22Rv1 (cell line): ENCODE results near the gene PTPRD.

ENCODE experiments used
- H3K27ac ChIP-seq: fragments of 450-650 bp; 2 replicates; pipeline ENCODE4 v1.5.1; 2017
- CTCF ChIP-seq: fragments of 450-650 bp; IDR thresholded peaks from 2 replicates; pipeline ENCODE4 v1.5.1; 2017; ENCODE audit warnings: mild to moderate bottlenecking
- ZFX ChIP-seq: fragments of 450-650 bp; IDR thresholded peaks from 2 replicates; pipeline ENCODE4 v1.6.1; 2017; ENCODE audit warnings: antibody characterized with exemption, borderline replicate concordance

The PTPRD gene

GRCh38 chr9:10254338-10254737 lies 358.5 kb downstream of the PTPRD start:
- no peak for TF ChIP-seq CTCF
- no peak for TF ChIP-seq ZFX

GRCh38 chr9:10253341-10253740 lies 359.5 kb downstream of the PTPRD start:
- TF ChIP-seq CTCF (no peak), ZFX (no peak)
- H3K27ac ChIP-seq = no peak overlapping the region

More at GRCh38 chr9:10254338-10254737, 358.5 kb downstream of the PTPRD start:
- no peak overlapping the region for H3K27ac ChIP-seq

- 0 out of 2 replicates have a peak overlapping the region, but pooled peaks have one; percentile 4 for H3K27ac ChIP-seq
- TF ChIP-seq CTCF (no peak), ZFX (no peak)
Measured at GRCh38 chr9:10252174-10252573, 360.6 kb downstream of the PTPRD start.

- TF ChIP-seq CTCF (no peak), ZFX (no peak)
- H3K27ac ChIP-seq = 0 out of 2 replicates have a peak overlapping the region, but pooled peaks have one; percentile 4
Measured at GRCh38 chr9:10251490-10251889, 361.3 kb downstream of the PTPRD start.

GRCh38 chr9:10250219-10250618 lies 362.6 kb downstream of the PTPRD start:
- no peak overlapping the region for H3K27ac ChIP-seq
- TF ChIP-seq CTCF (no peak), ZFX (no peak)

GRCh38 chr9:10248890-10249289 lies 363.9 kb downstream of the PTPRD start:
- TF ChIP-seq CTCF (no peak), ZFX (no peak)
- H3K27ac ChIP-seq = no peak overlapping the region

- no peak overlapping the region for H3K27ac ChIP-seq
- TF ChIP-seq CTCF = no peak
- TF ChIP-seq ZFX = no peak
Measured at GRCh38 chr9:10242255-10242654, 370.5 kb downstream of the PTPRD start.
